ENCODE data around the gene DNAJC28.

The DNAJC28 gene

DNA sequence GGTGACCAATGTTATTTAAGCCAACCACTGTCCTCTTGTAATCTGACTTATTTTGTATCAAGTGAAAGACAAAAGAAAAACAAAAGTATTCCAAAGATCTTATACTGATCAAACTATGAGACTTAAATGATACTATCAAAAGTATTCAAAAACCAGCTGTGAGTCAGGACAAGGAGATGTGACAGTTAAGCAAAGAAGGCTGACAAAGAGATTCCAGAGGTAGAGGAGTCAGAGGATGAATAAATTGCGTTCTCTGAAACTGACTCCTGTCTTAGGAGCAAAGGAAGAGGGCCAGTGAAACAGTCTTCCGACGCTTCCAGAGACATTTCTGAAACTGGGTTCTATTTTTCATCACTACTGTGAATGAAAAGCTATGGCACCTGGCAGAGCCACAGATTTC is 32.7 kb downstream of the DNAJC28 start:
- Histone ChIP-seq H3K27ac (replicated peaks; ENCODE audit: low read length) (no peak overlapping the region), H3K9ac (ENCODE audit: low read depth, low read length, poor library complexity) (no peak overlapping the region), H2AFZ (ENCODE audit: low read length) (no peak overlapping the region), H4K8ac (ENCODE audit: low read depth, low read length) (no peak overlapping the region), H3K4ac (ENCODE audit: low read length) (no peak overlapping the region), H4K91ac (ENCODE audit: low read depth, low read length, poor library complexity) (no peak overlapping the region), H3K27me3 (ENCODE audit: control insufficient read depth in 3 of 3, insufficient read depth in 3 of 3, low read depth in 1 of 3, low read length in 3 of 3) (no peaks in the 10 kb centered on the region), H3K79me1 (ENCODE audit: low read depth, low read length) (no peaks in the 10 kb centered on the region), H3K14ac (ENCODE audit: low read length) (no peak overlapping the region), H2BK5ac (ENCODE audit: low read length) (no peak overlapping the region), H2AK5ac (ENCODE audit: low read depth, low read length) (no peak overlapping the region), H3K18ac (ENCODE audit: low read length) (no peak overlapping the region), H2BK15ac (ENCODE audit: low read length) (no peak overlapping the region), H3K4me3 (ENCODE audit: low read length in 2 of 2) (no peak overlapping the region), H3K4me1 (ENCODE audit: control insufficient read depth in 2 of 2, insufficient read depth in 1 of 2, low read depth in 1 of 2, low read length in 2 of 2) (no peaks in the 10 kb centered on the region), H3K36me3 (replicated peaks in 1 of 2; ENCODE audit: control insufficient read depth in 2 of 2, insufficient read depth in 2 of 2, low read length in 2 of 2) (peaks cover 0 to 49% of the 10 kb centered on the region in 2 donors), H3K9me3 (replicated peaks in 1 of 2; ENCODE audit: control insufficient read depth in 2 of 2, insufficient read depth in 1 of 2, low read depth in 1 of 2, low read length in 2 of 2) (no peaks in the 10 kb centered on the region), H2BK120ac (ENCODE audit: low read depth, low read length) (no peak overlapping the region), H3K23ac (ENCODE audit: low read depth, low read length, poor library complexity) (no peak overlapping the region), H2BK12ac (ENCODE audit: low read length) (no peak overlapping the region), H3K4me2 (ENCODE audit: insufficient read depth, low read length, poor library complexity, severe bottlenecking) (no peak overlapping the region)
- WGBS, 2 donors (ENCODE audit: extremely low coverage in 2 of 2, insufficient read length in 2 of 2, insufficient replicate concordance in 1 of 2), result no CpG with 5 or more reads among the region's 3 CpGs
- no peak for DNase-seq (ENCODE audit: low spot score)

DNA sequence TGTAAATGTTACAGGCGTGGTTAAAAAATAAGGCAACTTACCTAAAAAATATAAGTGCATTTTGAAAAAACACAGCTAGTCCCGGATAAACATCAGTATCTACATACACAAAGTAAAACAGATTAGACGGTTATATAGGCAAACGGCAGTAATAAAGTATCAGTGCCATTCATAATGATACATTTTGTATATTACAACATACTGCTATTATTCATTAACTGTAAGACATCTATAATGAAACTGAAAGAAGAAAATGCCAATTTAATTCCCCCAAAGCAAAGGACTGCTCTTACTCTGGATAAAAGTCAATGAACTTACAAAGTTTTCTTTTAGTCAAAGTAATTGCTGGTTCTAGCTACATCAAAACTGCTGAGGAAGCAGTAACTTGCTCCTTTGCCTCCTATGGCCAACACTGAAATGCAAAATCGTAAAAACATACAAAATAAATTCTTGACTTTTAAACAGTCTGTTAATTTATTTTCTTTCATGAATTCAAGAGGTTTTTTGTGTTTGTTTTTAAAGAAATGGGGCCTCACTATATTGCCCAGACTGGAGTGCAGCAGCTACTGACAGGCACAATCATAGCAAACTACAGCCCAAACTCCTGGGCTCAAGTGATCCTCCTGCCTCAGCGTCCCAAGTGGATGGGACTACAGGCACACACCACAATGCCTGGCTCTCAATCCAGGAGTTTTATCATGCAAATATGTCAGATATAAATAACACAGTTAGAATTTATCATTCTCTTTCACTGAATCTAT is 35.6 kb downstream of the DNAJC28 start:
- H3K4me2 ChIP-seq (ENCODE audit: insufficient read depth, low read length, poor library complexity, severe bottlenecking), result no peak overlapping the region
- no peaks in the 10 kb centered on the region for H3K9me3 ChIP-seq (replicated peaks in 1 of 2; ENCODE audit: control insufficient read depth in 2 of 2, insufficient read depth in 1 of 2, low read depth in 1 of 2, low read length in 2 of 2)
- H2BK15ac ChIP-seq (ENCODE audit: low read length), result no peak overlapping the region
- H3K23ac ChIP-seq (ENCODE audit: low read depth, low read length, poor library complexity), result no peak overlapping the region
- no CpG with 5 or more reads among the region's 6 CpGs for WGBS, 2 donors (ENCODE audit: extremely low coverage in 2 of 2, insufficient read length in 2 of 2, insufficient replicate concordance in 1 of 2)
- H3K79me1 ChIP-seq (ENCODE audit: low read depth, low read length), result no peaks in the 10 kb centered on the region
- H2BK5ac ChIP-seq (ENCODE audit: low read length), result no peak overlapping the region
- H3K27ac ChIP-seq (replicated peaks; ENCODE audit: low read length), result no peak overlapping the region
- H3K4me3 ChIP-seq (ENCODE audit: low read length in 2 of 2), result no peak overlapping the region
- no peak overlapping the region for H2AK5ac ChIP-seq (ENCODE audit: low read depth, low read length)
- no peak overlapping the region for H4K91ac ChIP-seq (ENCODE audit: low read depth, low read length, poor library complexity)
- no peak for DNase-seq (ENCODE audit: low spot score)
- no peak overlapping the region for H2BK12ac ChIP-seq (ENCODE audit: low read length)
- no peak overlapping the region for H3K4ac ChIP-seq (ENCODE audit: low read length)
- H3K14ac ChIP-seq (ENCODE audit: low read length), result no peak overlapping the region
- no peak overlapping the region for H3K9ac ChIP-seq (ENCODE audit: low read depth, low read length, poor library complexity)
- H3K36me3 ChIP-seq (replicated peaks in 1 of 2; ENCODE audit: control insufficient read depth in 2 of 2, insufficient read depth in 2 of 2, low read length in 2 of 2), result peaks cover 0 to 45% of the 10 kb centered on the region in 2 donors
- no peaks in the 10 kb centered on the region for H3K4me1 ChIP-seq (ENCODE audit: control insufficient read depth in 2 of 2, insufficient read depth in 1 of 2, low read depth in 1 of 2, low read length in 2 of 2)
- no peak overlapping the region for H3K18ac ChIP-seq (ENCODE audit: low read length)
- H3K27me3 ChIP-seq (ENCODE audit: control insufficient read depth in 3 of 3, insufficient read depth in 3 of 3, low read depth in 1 of 3, low read length in 3 of 3), result no peaks in the 10 kb centered on the region
- no peak overlapping the region for H2AFZ ChIP-seq (ENCODE audit: low read length)
- no peak overlapping the region for H4K8ac ChIP-seq (ENCODE audit: low read depth, low read length)
- no peak overlapping the region for H2BK120ac ChIP-seq (ENCODE audit: low read depth, low read length)

DNA sequence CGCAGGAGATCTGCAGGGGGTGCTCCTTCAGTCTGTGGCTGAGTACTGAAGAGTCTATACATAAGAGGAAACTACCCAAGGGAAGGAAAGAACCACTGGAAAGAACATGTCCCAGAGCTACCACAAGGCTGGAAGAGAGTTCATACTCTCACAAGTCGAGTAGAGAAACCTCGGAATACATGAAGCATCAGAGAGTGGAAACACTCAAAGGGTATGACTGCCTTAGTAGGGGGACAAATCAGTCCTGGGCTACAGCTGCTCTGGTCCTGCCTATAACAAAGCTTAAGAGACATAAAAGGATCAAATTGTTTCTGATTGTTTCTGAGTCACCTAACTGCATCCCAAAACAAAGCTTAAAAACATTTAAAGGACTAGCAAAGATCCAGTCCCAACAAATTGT is 39.2 kb downstream of the DNAJC28 start:
- H2BK5ac ChIP-seq (ENCODE audit: low read length), result no peak overlapping the region
- no peak overlapping the region for H2BK120ac ChIP-seq (ENCODE audit: low read depth, low read length)
- no peaks in the 10 kb centered on the region for H3K9me3 ChIP-seq (replicated peaks in 1 of 2; ENCODE audit: control insufficient read depth in 2 of 2, insufficient read depth in 1 of 2, low read depth in 1 of 2, low read length in 2 of 2)
- WGBS, 2 donors (ENCODE audit: extremely low coverage in 2 of 2, insufficient read length in 2 of 2, insufficient replicate concordance in 1 of 2), result no CpG with 5 or more reads among the region's 3 CpGs
- H2BK12ac ChIP-seq (ENCODE audit: low read length), result no peak overlapping the region
- H4K91ac ChIP-seq (ENCODE audit: low read depth, low read length, poor library complexity), result no peak overlapping the region
- no peak overlapping the region for H3K23ac ChIP-seq (ENCODE audit: low read depth, low read length, poor library complexity)
- no peak overlapping the region for H3K14ac ChIP-seq (ENCODE audit: low read length)
- no peak overlapping the region for H2BK15ac ChIP-seq (ENCODE audit: low read length)
- H3K4me1 ChIP-seq (ENCODE audit: control insufficient read depth in 2 of 2, insufficient read depth in 1 of 2, low read depth in 1 of 2, low read length in 2 of 2), result no peaks in the 10 kb centered on the region
- no peaks in the 10 kb centered on the region for H3K27me3 ChIP-seq (ENCODE audit: control insufficient read depth in 3 of 3, insufficient read depth in 3 of 3, low read depth in 1 of 3, low read length in 3 of 3)
- H3K27ac ChIP-seq (replicated peaks; ENCODE audit: low read length), result no peak overlapping the region
- no peak overlapping the region for H3K4me3 ChIP-seq (ENCODE audit: low read length in 2 of 2)
- H3K4ac ChIP-seq (ENCODE audit: low read length), result no peak overlapping the region
- no peak for DNase-seq (ENCODE audit: low spot score)
- H3K36me3 ChIP-seq (replicated peaks in 1 of 2; ENCODE audit: control insufficient read depth in 2 of 2, insufficient read depth in 2 of 2, low read length in 2 of 2), result peaks cover 0 to 32% of the 10 kb centered on the region in 2 donors
- no peak overlapping the region for H3K4me2 ChIP-seq (ENCODE audit: insufficient read depth, low read length, poor library complexity, severe bottlenecking)
- H2AFZ ChIP-seq (ENCODE audit: low read length), result no peak overlapping the region
- no peaks in the 10 kb centered on the region for H3K79me1 ChIP-seq (ENCODE audit: low read depth, low read length)
- no peak overlapping the region for H3K18ac ChIP-seq (ENCODE audit: low read length)
- no peak overlapping the region for H4K8ac ChIP-seq (ENCODE audit: low read depth, low read length)
- no peak overlapping the region for H2AK5ac ChIP-seq (ENCODE audit: low read depth, low read length)
- no peak overlapping the region for H3K9ac ChIP-seq (ENCODE audit: low read depth, low read length, poor library complexity)

DNA sequence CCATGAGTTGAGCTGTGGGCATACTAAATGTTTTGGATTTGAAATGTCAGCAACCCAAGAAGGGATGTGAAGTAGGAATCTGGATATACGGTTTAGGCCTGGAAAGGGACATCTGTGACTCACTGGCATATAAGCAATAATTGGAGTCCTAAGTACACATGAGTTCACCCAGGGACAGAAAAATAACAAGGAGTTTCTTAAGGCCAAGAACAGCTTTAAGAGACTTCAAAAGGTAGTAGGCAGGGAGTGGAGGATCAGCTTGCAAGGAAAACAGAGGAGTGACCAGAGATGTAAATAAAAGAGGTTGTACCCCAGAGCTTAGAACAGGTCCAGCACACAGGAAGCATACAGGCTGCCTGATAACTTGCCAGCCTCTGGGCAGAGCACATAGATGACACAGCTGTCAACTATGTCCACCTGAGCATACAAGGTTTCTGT is 39.9 kb downstream of the DNAJC28 start:
- Histone ChIP-seq H3K4me2 (ENCODE audit: insufficient read depth, low read length, poor library complexity, severe bottlenecking) (no peak overlapping the region), H4K8ac (ENCODE audit: low read depth, low read length) (no peak overlapping the region), H3K4me3 (ENCODE audit: low read length in 2 of 2) (no peak overlapping the region), H3K36me3 (replicated peaks in 1 of 2; ENCODE audit: control insufficient read depth in 2 of 2, insufficient read depth in 2 of 2, low read length in 2 of 2) (peaks cover 0 to 28% of the 10 kb centered on the region in 2 donors), H2BK15ac (ENCODE audit: low read length) (no peak overlapping the region), H3K23ac (ENCODE audit: low read depth, low read length, poor library complexity) (no peak overlapping the region), H2BK120ac (ENCODE audit: low read depth, low read length) (no peak overlapping the region), H2AFZ (ENCODE audit: low read length) (no peak overlapping the region), H2BK12ac (ENCODE audit: low read length) (no peak overlapping the region), H2AK5ac (ENCODE audit: low read depth, low read length) (no peak overlapping the region), H3K27ac (replicated peaks; ENCODE audit: low read length) (no peak overlapping the region), H3K9ac (ENCODE audit: low read depth, low read length, poor library complexity) (no peak overlapping the region), H3K9me3 (replicated peaks in 1 of 2; ENCODE audit: control insufficient read depth in 2 of 2, insufficient read depth in 1 of 2, low read depth in 1 of 2, low read length in 2 of 2) (no peaks in the 10 kb centered on the region), H3K27me3 (ENCODE audit: control insufficient read depth in 3 of 3, insufficient read depth in 3 of 3, low read depth in 1 of 3, low read length in 3 of 3) (no peaks in the 10 kb centered on the region), H3K79me1 (ENCODE audit: low read depth, low read length) (no peaks in the 10 kb centered on the region), H3K14ac (ENCODE audit: low read length) (no peak overlapping the region), H3K18ac (ENCODE audit: low read length) (no peak overlapping the region), H2BK5ac (ENCODE audit: low read length) (no peak overlapping the region), H3K4ac (ENCODE audit: low read length) (no peak overlapping the region), H4K91ac (ENCODE audit: low read depth, low read length, poor library complexity) (no peak overlapping the region), H3K4me1 (ENCODE audit: control insufficient read depth in 2 of 2, insufficient read depth in 1 of 2, low read depth in 1 of 2, low read length in 2 of 2) (no peaks in the 10 kb centered on the region)
- no peak for DNase-seq (ENCODE audit: low spot score)
- WGBS, 2 donors (ENCODE audit: extremely low coverage in 2 of 2, insufficient read length in 2 of 2, insufficient replicate concordance in 1 of 2), result no CpG with 5 or more reads among the region's 1 CpG
